KOPT-K1 (cell line): ENCODE measurements around the gene SEL1L3.

ENCODE experiments used
- H3K27ac ChIP-seq: fragments of 200-600 bp; sonication (generic); 2 replicates; pipeline ENCODE4 v1.5.1; 2016; ENCODE audit warnings: antibody characterized with exemption, mild to moderate bottlenecking, low read depth, low read length; ENCODE audit not compliant: poor library complexity, severe bottlenecking
- H3K36me3 ChIP-seq: fragments of 200-600 bp; sonication (generic); 2 replicates; pipeline ENCODE4 v1.5.1; 2017; ENCODE audit warnings: antibody characterized with exemption, mild to moderate bottlenecking, low read length, moderate library complexity; ENCODE audit not compliant: insufficient read depth
- H3K9me3 ChIP-seq: fragments of 200-600 bp; sonication (generic); 2 replicates; pipeline ENCODE4 v1.5.1; 2017; ENCODE audit warnings: antibody characterized with exemption, low read length, mild to moderate bottlenecking; ENCODE audit not compliant: insufficient read depth, poor library complexity, severe bottlenecking

SEL1L3 gene

GRCh38 chr4:25821267-25821666, 41.5 kb downstream of the SEL1L3 start:
- no peak overlapping the region for H3K27ac ChIP-seq
- no peaks in the 10 kb centered on the region for H3K36me3 ChIP-seq
- no peaks in the 10 kb centered on the region for H3K9me3 ChIP-seq

DNA sequence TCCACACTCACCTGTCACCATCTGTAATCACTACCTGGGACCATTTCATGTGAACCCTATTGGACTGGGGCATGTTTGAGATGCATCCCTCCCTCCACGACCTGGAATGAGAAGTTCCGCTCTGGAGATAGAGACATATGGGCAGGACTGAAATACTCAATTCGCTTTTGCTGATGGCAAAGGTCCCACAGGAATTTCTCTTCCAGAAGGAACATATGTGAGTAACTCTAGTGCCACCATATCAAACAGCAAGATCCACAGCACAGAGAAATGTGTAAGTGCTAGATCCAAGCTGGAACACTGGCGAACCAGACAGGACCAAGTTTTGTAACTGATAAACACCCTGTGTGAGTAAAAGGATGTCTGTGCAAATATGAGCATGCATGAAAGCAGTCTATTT, 43.9 kb downstream of the SEL1L3 start:
- Histone ChIP-seq H3K9me3 (no peaks in the 10 kb centered on the region), H3K36me3 (no peaks in the 10 kb centered on the region), H3K27ac (no peak overlapping the region)

DNA sequence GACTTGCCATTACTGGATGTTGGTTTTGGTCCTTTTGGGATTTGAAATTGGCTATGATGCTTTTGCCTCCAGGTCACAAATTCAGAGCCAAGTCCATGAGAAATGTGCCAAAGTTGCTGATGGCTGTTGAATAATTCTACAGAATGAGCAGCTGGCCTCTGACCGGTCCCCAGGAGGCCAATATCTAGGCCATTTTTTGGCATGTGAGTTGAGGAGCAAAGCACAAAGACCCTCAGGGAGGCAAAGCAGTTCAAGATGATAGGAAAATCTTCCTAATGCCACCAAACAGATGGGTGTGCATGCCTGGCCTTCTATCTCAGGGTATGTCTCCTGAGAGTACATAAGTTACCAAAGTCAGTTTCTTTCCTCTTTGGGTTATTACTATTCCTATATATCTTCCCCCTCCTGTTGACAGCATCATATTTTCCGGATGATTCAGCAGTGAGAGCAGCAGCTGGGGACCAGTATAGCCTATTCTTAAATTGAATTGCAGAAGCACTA, 44.4 kb downstream of the SEL1L3 start:
- H3K36me3 ChIP-seq: no peaks in the 10 kb centered on the region
- H3K9me3 ChIP-seq: no peaks in the 10 kb centered on the region
- H3K27ac ChIP-seq: no peak overlapping the region

GRCh38 chr4:25817059-25817681, 45.6 kb downstream of the SEL1L3 start:
- no peaks in the 10 kb centered on the region for H3K36me3 ChIP-seq
- H3K9me3 ChIP-seq: no peaks in the 10 kb centered on the region
- H3K27ac ChIP-seq: no peak overlapping the region

GRCh38 chr4:25816591-25817058, 46.2 kb downstream of the SEL1L3 start:
- H3K36me3 ChIP-seq: no peaks in the 10 kb centered on the region
- H3K27ac ChIP-seq: no peak overlapping the region
- no peaks in the 10 kb centered on the region for H3K9me3 ChIP-seq

- Histone ChIP-seq H3K27ac (no peak overlapping the region), H3K9me3 (no peaks in the 10 kb centered on the region), H3K36me3 (no peaks in the 10 kb centered on the region)
Measured at GRCh38 chr4:25815586-25815985, 47.2 kb downstream of the SEL1L3 start.

DNA sequence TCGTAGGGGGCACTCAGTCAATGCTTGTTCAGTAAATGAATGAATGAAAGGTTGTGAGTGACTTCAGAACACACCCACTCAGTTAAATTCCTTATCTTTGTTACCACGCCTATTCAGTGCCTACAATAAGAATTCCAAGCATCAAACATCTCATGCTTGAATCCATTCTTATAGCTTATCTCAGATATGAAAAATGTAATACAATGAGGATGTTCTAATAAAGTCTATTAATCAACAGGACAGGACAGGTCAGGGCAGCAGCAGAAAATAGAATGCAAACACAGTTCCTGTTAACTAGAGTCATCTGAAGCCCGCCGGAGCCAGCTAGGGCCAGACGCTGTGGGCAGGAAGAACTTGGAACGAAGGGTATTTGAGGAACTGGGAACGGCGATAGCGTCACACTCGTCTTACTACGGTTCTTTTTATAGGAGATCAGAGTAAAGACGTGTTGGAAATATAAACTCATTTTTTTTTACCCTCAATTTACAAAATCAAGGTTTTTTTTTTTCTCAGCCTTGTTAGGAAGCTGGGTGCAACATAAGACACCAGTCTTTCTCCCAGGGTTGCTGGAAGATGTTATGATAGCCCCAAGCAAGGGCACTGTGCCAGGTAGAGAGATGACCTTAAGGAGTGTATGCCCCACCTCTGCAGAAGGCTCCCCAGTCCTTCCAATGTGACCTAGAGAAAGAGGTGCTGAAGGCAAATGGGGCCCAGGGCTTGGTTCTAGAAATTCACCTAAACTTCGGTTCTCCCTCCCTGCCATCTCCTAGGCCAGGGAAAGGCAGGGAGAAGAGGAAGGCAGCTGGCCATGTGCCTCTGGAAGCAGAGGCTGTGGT, 48.3 kb downstream of the SEL1L3 start:
- H3K9me3 ChIP-seq: no peaks in the 10 kb centered on the region
- H3K27ac ChIP-seq: no peak overlapping the region
- no peaks in the 10 kb centered on the region for H3K36me3 ChIP-seq

- Histone ChIP-seq H3K9me3 (no peaks in the 10 kb centered on the region), H3K27ac (no peak overlapping the region), H3K36me3 (no peaks in the 10 kb centered on the region)
Measured at GRCh38 chr4:25813448-25814106, 49.2 kb downstream of the SEL1L3 start.

DNA sequence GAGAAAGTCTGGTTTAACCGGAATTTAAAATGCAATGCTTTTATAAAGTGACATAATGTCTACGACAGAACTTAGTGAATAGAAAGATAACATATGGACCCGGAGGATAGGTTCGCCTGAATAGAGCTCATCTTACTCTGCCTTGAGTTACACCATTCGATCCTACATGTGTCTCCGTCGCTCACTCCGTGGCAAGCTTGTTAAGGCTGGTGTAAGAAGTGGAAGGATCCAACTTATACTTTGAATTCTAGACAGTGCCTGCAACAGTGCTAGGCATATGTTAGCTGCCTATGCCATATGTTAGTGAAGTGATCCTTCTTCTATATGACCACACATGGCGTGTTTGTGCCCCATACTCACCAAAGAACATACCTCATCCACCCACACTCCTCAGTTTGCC, 50.9 kb downstream of the SEL1L3 start:
- H3K27ac ChIP-seq: no peak overlapping the region
- no peaks in the 10 kb centered on the region for H3K9me3 ChIP-seq
- H3K36me3 ChIP-seq: no peaks in the 10 kb centered on the region

DNA sequence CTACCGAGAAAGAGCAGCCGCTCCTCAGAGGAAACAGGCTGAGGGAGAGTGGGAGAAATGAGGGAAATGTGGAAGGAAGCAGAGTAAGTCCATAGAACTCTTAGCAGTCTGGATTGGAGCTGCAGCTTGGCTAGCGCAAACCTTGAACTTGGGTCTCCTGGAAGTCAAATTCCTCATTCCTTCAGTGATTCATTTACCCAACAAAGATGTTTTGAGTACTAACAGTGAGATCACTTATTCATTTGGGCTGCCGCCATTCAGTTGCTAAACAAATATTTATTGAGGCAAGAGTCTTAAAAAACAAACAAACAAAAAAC, 51.5 kb downstream of the SEL1L3 start:
- no peaks in the 10 kb centered on the region for H3K36me3 ChIP-seq

DNA sequence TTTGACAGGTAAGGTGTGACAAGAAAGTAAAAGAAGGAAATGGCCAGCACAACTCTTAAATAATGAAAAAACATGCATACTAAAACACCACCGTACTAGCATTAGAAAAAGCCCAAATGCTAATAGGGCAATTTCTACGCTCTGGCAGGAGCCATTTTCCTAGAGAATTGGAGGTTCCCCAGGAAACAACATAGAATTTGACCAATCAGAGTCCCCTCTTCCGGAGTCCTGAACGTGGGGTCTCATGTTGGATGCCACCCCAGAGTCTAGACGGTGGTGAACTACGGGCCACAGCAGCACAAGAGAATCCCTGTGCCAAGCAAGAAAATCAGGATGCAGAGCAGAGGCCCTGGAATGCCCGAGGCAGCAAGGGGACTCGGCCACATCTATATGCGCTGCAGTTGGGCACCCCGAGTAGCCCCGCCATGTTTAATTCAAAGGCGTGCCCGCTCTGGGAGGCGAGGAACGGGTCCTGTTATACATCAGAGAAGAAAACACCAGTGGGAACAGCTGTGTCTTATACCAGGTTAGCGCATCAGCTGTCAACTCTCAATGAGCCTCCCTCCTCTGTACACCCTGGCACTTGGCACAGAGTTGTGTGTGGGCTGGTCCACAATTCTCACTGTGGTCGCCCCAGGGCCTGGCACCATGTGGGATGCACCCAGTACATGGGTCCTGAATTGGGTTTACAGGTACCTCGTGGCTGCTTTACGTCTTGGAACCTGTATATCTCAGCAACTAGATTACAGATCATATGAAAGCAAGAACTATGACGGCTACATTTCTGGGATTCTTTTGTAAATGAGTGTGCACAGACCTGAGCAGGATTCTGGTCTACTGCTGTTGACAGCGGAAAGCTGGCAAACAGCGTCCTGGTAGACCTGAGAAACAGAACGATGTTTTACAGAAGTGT, 52.1 kb downstream of the SEL1L3 start:
- Histone ChIP-seq H3K9me3 (no peaks in the 10 kb centered on the region), H3K36me3 (no peaks in the 10 kb centered on the region), H3K27ac (no peak overlapping the region)

More for the DNA sequence above, 51.5 kb downstream of the SEL1L3 start:
- no peak overlapping the region for H3K27ac ChIP-seq
- H3K9me3 ChIP-seq: no peaks in the 10 kb centered on the region

GRCh38 chr4:25809996-25810395, 52.8 kb downstream of the SEL1L3 start:
- no peaks in the 10 kb centered on the region for H3K9me3 ChIP-seq
- no peak overlapping the region for H3K27ac ChIP-seq
- no peaks in the 10 kb centered on the region for H3K36me3 ChIP-seq

GRCh38 chr4:25807102-25807728, 55.6 kb downstream of the SEL1L3 start:
- Histone ChIP-seq H3K36me3 (no peaks in the 10 kb centered on the region), H3K9me3 (no peaks in the 10 kb centered on the region), H3K27ac (no peak overlapping the region)

GRCh38 chr4:25805255-25805860, 57.4 kb downstream of the SEL1L3 start:
- no peaks in the 10 kb centered on the region for H3K9me3 ChIP-seq
- no peak overlapping the region for H3K27ac ChIP-seq
- no peaks in the 10 kb centered on the region for H3K36me3 ChIP-seq
